ENCODE measurements around the gene DQX1. TPM values are rescaled to one million over a fixed set of nuclear protein-coding genes. Genes with fewer than 3 reads are reported as not detected.

Gene DQX1
- total and polyA plus RNA-seq, 4 donors: 0.05 to 1.0 (median 0.08) TPM; not detected in 1

GRCh38 chr2:74567881-74568280 lies 41.9 kb upstream of the DQX1 start:
- Histone ChIP-seq H3K4me1 (ENCODE audit: control insufficient read depth in 4 of 4, insufficient read depth in 4 of 4, low read length in 3 of 4) (no peaks in the 10 kb centered on the region), H3K9me3 (ENCODE audit: control insufficient read depth in 4 of 4, low read length in 3 of 4) (no peaks in the 10 kb centered on the region), H3K9ac (ENCODE audit: low read depth in 1 of 2, low read length in 2 of 2) (no peak overlapping the region), H3K4me3 (ENCODE audit: low read depth in 1 of 3, low read length in 3 of 3) (no peak overlapping the region), H3K36me3 (ENCODE audit: control insufficient read depth in 4 of 4, insufficient read depth in 3 of 4, low read depth in 1 of 4, low read length in 3 of 4) (no peaks in the 10 kb centered on the region), H3K27me3 (ENCODE audit: control insufficient read depth in 4 of 4, insufficient read depth in 4 of 4, low read length in 3 of 4) (no peaks in the 10 kb centered on the region), H3K27ac (ENCODE audit: low read depth in 1 of 2, low read length in 2 of 2) (no peak overlapping the region)
- no peak for TF ChIP-seq TAF1 (conservative IDR thresholded peaks at IDR 0.05)
- TF ChIP-seq EGR1 (IDR thresholded peaks at IDR 0.05; ENCODE audit: low read depth in 2 of 2): no peak
- TF ChIP-seq RAD21 (IDR thresholded peaks at IDR 0.05): no peak
- TF ChIP-seq GABPA (IDR thresholded peaks at IDR 0.05 in 1 of 2, conservative IDR thresholded peaks at IDR 0.05 in 1 of 2): no peak
- no peak for TF ChIP-seq ATF3 (IDR thresholded peaks at IDR 0.05)
- TF ChIP-seq RXRA (IDR thresholded peaks at IDR 0.05): no peak
- TF ChIP-seq SP1 (IDR thresholded peaks at IDR 0.05): no peak
- TF ChIP-seq HNF4A (conservative IDR thresholded peaks at IDR 0.05): no peak
- no peak for TF ChIP-seq FOXA1 (IDR thresholded peaks at IDR 0.05)
- TF ChIP-seq, protein P1, sequence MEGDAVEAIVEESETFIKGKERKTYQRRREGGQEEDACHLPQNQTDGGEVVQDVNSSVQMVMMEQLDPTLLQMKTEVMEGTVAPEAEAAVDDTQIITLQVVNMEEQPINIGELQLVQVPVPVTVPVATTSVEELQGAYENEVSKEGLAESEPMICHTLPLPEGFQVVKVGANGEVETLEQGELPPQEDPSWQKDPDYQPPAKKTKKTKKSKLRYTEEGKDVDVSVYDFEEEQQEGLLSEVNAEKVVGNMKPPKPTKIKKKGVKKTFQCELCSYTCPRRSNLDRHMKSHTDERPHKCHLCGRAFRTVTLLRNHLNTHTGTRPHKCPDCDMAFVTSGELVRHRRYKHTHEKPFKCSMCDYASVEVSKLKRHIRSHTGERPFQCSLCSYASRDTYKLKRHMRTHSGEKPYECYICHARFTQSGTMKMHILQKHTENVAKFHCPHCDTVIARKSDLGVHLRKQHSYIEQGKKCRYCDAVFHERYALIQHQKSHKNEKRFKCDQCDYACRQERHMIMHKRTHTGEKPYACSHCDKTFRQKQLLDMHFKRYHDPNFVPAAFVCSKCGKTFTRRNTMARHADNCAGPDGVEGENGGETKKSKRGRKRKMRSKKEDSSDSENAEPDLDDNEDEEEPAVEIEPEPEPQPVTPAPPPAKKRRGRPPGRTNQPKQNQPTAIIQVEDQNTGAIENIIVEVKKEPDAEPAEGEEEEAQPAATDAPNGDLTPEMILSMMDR (IDR thresholded peaks at IDR 0.05; ENCODE audit: low read depth, low read length, missing input control): no peak
- no peak for TF ChIP-seq NR2F2 (IDR thresholded peaks at IDR 0.05)
- TF ChIP-seq, protein P2, sequence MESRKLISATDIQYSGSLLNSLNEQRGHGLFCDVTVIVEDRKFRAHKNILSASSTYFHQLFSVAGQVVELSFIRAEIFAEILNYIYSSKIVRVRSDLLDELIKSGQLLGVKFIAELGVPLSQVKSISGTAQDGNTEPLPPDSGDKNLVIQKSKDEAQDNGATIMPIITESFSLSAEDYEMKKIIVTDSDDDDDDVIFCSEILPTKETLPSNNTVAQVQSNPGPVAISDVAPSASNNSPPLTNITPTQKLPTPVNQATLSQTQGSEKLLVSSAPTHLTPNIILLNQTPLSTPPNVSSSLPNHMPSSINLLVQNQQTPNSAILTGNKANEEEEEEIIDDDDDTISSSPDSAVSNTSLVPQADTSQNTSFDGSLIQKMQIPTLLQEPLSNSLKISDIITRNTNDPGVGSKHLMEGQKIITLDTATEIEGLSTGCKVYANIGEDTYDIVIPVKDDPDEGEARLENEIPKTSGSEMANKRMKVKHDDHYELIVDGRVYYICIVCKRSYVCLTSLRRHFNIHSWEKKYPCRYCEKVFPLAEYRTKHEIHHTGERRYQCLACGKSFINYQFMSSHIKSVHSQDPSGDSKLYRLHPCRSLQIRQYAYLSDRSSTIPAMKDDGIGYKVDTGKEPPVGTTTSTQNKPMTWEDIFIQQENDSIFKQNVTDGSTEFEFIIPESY (IDR thresholded peaks at IDR 0.05): no peak
- TF ChIP-seq, protein P3, sequence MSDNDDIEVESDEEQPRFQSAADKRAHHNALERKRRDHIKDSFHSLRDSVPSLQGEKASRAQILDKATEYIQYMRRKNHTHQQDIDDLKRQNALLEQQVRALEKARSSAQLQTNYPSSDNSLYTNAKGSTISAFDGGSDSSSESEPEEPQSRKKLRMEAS (IDR thresholded peaks at IDR 0.05): no peak
- TF ChIP-seq JUND (IDR thresholded peaks at IDR 0.05): no peak
- TF ChIP-seq YY1 (IDR thresholded peaks at IDR 0.05): no peak
- WGBS: 84% methylated on average over 5 of the region's 5 CpGs
- no peak for DNase-seq (ENCODE audit: low spot score)

DNA sequence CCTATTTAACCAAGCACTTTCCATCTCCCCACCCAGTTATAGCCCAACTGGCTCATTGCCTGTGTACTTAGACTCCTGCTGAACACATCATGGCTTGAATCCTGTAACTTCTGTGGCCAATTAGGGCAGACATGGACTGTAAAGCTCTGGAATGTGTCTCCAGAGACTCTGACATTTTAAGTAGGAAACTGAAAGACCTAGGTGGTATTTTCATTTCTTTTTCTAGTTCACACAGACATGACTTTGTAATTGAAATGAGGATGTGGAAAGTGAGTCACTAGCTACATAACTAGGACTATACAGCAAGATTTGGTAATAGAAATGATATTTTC lies 40.7 kb upstream of the DQX1 start:
- H3K36me3 ChIP-seq (ENCODE audit: control insufficient read depth in 4 of 4, insufficient read depth in 3 of 4, low read depth in 1 of 4, low read length in 3 of 4): no peaks in the 10 kb centered on the region
- H3K4me1 ChIP-seq (ENCODE audit: control insufficient read depth in 4 of 4, insufficient read depth in 4 of 4, low read length in 3 of 4): no peaks in the 10 kb centered on the region
- DNase-seq (ENCODE audit: low spot score): no peak

More for the DNA sequence above, 40.7 kb upstream of the DQX1 start:
- H3K4me3 ChIP-seq (ENCODE audit: low read depth in 1 of 3, low read length in 3 of 3): no peak overlapping the region
- no peak overlapping the region for H3K27ac ChIP-seq (ENCODE audit: low read depth in 1 of 2, low read length in 2 of 2)
- no peak overlapping the region for H3K9ac ChIP-seq (ENCODE audit: low read depth in 1 of 2, low read length in 2 of 2)
- no peak for TF ChIP-seq HNF4G (IDR thresholded peaks at IDR 0.05)
- TF ChIP-seq, protein P3 (IDR thresholded peaks at IDR 0.05): no peak
- no peak for TF ChIP-seq NR2F2 (IDR thresholded peaks at IDR 0.05)
- TF ChIP-seq, protein P2 (IDR thresholded peaks at IDR 0.05): no peak
- no peak for TF ChIP-seq FOXA2 (IDR thresholded peaks at IDR 0.05)
- TF ChIP-seq FOXA1 (IDR thresholded peaks at IDR 0.05): no peak
- no peak for TF ChIP-seq HNF4A (conservative IDR thresholded peaks at IDR 0.05)
- no peak for TF ChIP-seq SP1 (IDR thresholded peaks at IDR 0.05)
- no peak for TF ChIP-seq RXRA (IDR thresholded peaks at IDR 0.05)
- TF ChIP-seq RAD21 (IDR thresholded peaks at IDR 0.05): no peak
- TF ChIP-seq, protein P4, sequence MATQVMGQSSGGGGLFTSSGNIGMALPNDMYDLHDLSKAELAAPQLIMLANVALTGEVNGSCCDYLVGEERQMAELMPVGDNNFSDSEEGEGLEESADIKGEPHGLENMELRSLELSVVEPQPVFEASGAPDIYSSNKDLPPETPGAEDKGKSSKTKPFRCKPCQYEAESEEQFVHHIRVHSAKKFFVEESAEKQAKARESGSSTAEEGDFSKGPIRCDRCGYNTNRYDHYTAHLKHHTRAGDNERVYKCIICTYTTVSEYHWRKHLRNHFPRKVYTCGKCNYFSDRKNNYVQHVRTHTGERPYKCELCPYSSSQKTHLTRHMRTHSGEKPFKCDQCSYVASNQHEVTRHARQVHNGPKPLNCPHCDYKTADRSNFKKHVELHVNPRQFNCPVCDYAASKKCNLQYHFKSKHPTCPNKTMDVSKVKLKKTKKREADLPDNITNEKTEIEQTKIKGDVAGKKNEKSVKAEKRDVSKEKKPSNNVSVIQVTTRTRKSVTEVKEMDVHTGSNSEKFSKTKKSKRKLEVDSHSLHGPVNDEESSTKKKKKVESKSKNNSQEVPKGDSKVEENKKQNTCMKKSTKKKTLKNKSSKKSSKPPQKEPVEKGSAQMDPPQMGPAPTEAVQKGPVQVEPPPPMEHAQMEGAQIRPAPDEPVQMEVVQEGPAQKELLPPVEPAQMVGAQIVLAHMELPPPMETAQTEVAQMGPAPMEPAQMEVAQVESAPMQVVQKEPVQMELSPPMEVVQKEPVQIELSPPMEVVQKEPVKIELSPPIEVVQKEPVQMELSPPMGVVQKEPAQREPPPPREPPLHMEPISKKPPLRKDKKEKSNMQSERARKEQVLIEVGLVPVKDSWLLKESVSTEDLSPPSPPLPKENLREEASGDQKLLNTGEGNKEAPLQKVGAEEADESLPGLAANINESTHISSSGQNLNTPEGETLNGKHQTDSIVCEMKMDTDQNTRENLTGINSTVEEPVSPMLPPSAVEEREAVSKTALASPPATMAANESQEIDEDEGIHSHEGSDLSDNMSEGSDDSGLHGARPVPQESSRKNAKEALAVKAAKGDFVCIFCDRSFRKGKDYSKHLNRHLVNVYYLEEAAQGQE (IDR thresholded peaks at IDR 0.05): no peak
- TF ChIP-seq, protein P1 (IDR thresholded peaks at IDR 0.05; ENCODE audit: low read depth, low read length, missing input control): no peak
- no peak for TF ChIP-seq ATF3 (IDR thresholded peaks at IDR 0.05)
- TF ChIP-seq EGR1 (IDR thresholded peaks at IDR 0.05; ENCODE audit: low read depth in 2 of 2): no peak
- no peaks in the 10 kb centered on the region for H3K9me3 ChIP-seq (ENCODE audit: control insufficient read depth in 4 of 4, low read length in 3 of 4)
- H3K27me3 ChIP-seq (ENCODE audit: control insufficient read depth in 4 of 4, insufficient read depth in 4 of 4, low read length in 3 of 4): no peaks in the 10 kb centered on the region

Measured in liver (tissue), 9 donors.